Thyroid gland (tissue), 4 donors: Measurements from ENCODE around the gene SIM2.

ENCODE experiments used
- CTCF ChIP-seq, 6 experiments: fragments of 200-600 bp in 3 of 6; fragments of 450-650 bp in 3 of 6; sonication (generic) in 3 of 6; IDR thresholded peaks; one replicate each; pipeline ENCODE4 v1.5.1; 2016 to 2019; ENCODE audit warnings: antibody characterized with exemption in 6 of 6, mild to moderate bottlenecking in 2 of 6, inconsistent platforms in 1 of 6, moderate library complexity in 1 of 6
- POLR2A ChIP-seq, 2 donors: fragments of 450-650 bp; IDR thresholded peaks; one replicate each; pipeline ENCODE4 v1.6.1; 2017; ENCODE audit warnings: antibody characterized with exemption in 2 of 2, mild to moderate bottlenecking in 2 of 2, moderate library complexity in 1 of 2

- TF ChIP-seq CTCF (IDR thresholded peaks at IDR 0.05) (no peak), POLR2A (IDR thresholded peaks at IDR 0.05) (no peak)
These were observed 3.1 kb downstream of the SIM2 start for GRCh38 chr21:36701756-36702621.
